GM10266 (cell line): ENCODE results near the gene TBC1D5.
"Not testable (repeated sequence)": the region's sequence is repeated elsewhere in the genome, so short reads cannot be mapped to it uniquely, and the experiment has no call there.

Source experiments
- DNase-seq: peaks from one replicate; pipeline ENCODE4 v3.0.0; 2012; ENCODE audit errors: extremely low spot score
- TF ChIP-seq, protein P1 (sequence below): IDR thresholded peaks from 2 replicates; pipeline ENCODE4 v1.5.1; 2012; ENCODE audit warnings: mild to moderate bottlenecking, low read depth; ENCODE audit not compliant: control insufficient read depth, insufficient read depth; ENCODE audit errors: missing control alignments

The TBC1D5 gene

DNA sequence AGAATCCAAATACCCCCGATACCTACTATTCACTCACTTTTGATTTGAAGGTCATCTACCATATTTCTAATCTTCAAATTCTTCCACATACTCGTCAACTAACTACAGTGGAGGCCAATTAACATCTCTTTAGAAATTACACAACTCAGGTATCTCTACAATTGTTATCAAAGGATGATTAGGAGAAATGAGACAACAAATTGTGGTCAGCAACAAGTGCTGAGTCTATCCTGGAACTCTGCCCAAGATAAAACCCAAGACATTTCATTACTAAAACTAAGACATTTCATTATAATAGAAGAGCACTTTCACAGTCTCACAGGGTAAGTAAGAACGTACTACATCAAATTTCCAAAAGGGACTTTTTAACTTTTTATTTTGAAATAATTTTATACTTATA is 100.0 kb downstream of the TBC1D5 start:
- TF ChIP-seq, protein P1, sequence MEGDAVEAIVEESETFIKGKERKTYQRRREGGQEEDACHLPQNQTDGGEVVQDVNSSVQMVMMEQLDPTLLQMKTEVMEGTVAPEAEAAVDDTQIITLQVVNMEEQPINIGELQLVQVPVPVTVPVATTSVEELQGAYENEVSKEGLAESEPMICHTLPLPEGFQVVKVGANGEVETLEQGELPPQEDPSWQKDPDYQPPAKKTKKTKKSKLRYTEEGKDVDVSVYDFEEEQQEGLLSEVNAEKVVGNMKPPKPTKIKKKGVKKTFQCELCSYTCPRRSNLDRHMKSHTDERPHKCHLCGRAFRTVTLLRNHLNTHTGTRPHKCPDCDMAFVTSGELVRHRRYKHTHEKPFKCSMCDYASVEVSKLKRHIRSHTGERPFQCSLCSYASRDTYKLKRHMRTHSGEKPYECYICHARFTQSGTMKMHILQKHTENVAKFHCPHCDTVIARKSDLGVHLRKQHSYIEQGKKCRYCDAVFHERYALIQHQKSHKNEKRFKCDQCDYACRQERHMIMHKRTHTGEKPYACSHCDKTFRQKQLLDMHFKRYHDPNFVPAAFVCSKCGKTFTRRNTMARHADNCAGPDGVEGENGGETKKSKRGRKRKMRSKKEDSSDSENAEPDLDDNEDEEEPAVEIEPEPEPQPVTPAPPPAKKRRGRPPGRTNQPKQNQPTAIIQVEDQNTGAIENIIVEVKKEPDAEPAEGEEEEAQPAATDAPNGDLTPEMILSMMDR, result no peak
- DNase-seq, result no peak

DNA sequence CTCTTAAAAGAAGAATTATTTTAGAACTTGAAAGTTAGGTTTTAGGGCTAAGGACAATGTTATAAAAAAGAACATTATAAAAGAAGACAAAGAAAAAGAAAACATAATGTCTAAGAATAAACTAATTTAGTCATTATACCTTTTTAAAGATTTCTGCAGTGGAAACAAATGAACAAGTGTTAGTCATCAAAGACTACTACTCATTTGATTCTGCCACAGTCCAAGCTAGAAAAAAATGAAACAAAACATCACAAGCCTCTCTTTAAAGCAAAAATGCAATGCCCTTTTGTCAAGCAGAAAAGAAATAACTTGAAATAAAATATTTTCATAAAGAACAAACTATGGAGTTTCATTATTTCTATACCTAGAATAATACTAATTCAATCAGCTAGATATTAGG is 102.0 kb downstream of the TBC1D5 start:
- DNase-seq, result no peak
- TF ChIP-seq, protein P1, result no peak

DNA sequence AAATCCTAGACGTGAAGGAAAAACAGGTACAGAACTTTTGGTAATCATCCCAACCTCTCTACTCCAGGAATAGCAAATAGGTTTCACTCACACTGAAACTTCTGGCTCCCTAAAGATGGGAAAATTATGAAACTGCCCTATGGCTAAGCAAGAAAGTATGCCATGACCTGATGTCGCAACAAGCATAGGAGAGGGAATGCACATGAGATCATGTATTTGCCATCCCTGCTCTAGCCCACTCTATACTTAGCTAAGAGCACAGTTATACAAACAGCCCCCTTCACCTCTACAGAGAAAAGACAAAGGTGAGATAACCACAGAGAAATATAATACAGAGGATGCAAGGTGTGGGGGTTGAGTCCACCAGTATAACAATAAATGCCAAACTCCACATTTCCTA is 102.7 kb downstream of the TBC1D5 start:
- DNase-seq, result no peak
- TF ChIP-seq, protein P1, result no peak

DNA sequence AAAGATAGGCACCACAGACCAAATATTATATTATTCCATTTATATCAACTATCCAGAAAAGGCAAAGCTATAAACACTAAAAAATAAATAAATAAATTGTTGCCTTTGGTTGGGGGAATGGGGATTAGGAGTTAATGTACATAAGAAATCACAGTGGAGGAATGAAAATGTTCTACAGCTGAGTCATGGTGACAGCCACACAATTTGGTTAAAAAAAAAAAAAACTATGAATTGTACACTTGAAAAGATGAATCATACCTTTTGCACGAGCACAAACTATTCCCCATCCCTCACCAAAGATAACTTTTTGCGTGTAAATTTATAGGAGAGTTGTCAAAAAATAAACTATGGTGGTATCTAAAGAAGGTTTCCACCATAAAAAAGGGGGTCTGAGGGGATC is 103.2 kb downstream of the TBC1D5 start:
- DNase-seq, result no peak
- TF ChIP-seq, protein P1, result no peak

DNA sequence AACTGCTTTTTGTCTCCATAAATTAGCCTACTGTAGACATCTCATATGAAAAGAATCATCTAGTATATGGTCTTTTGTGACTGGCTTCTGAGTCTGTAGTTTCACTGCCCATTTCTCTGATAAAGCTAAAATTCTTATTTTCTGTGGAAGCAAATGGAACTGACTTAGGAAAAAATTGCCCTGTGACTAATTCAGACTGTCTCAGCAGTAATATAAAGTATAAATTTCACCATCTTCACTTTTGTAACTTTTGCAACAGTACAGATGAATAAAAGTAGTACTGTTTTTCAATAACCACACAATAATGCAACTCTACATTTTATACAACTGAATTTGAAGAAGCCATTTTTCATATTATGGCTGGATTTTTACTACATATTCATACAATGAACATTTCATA is 104.1 kb downstream of the TBC1D5 start:
- TF ChIP-seq, protein P1, result no peak
- DNase-seq, result no peak

DNA sequence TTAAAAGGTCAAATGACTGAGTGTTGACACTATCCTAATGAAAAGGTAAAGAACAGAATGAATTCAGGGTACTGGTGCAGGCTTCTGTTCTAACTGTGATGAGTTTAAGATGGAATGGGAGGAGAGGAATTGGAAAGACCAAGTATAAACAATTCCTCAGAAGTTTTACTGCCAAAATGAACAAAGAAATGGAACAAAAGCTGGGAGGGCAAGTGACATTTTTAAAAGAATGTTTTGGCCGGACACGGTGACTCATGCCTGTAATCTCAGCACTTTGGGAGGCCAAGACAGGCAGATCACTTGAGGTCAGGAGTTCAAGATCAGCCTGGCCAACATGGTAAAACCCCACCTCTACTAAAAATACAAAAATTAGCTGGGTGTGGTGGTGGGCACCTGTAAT is 106.8 kb downstream of the TBC1D5 start:
- DNase-seq, result not testable (repeated sequence)

DNA sequence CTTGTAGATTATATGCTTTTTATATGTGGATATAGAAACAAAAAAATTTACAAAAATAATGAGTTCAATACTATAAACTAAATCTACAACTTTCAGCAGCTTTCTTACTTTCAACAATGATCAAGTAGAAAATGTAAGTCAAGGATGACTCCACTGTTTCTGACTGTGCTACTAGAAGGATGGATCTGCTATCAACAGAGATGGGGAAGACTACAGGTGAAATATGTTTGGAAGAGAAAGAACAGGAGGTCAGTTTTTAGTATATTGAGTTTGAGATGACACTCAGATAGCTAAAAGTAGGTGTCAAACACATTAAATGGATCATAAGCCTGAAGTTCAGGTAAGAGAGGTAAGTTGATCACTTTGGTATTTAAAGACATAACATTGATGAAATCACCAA is 107.5 kb downstream of the TBC1D5 start:
- TF ChIP-seq, protein P1, result no peak
- DNase-seq, result no peak

DNA sequence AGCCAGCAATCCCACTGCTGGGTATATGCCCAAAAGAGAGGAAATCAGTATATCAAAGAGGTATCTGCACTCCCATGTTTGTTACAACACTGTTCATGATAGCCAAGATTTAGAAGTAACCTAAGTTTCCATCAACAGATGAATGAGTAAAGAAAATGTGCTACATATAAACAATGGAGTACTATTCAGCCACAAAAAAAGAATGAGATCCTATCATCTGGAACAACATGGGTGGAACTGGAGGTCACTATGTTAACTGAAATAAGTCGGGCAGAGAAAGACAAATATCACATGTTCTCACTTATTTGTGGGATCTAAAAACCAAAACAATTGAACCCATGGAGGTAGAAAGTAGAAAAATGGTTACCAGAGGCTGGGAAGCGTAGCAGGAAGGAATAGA is 108.2 kb downstream of the TBC1D5 start:
- no peak for DNase-seq
- TF ChIP-seq, protein P1, result no peak
